K562 (cell line): Measurements from ENCODE around the gene RYR3. TPM values are rescaled to one million over a fixed set of nuclear protein-coding genes. Genes with fewer than 3 reads are reported as not detected.

Experiments used
- ATAC-seq: fragments of 200-7000 bp; cut with Tn5 transposase; 3 replicates; pipeline ENCODE4 v1.9.1; 2020; ENCODE audit warnings: moderate library complexity
- BruUV-seq: library from RNA; stranded (reverse); fragments of 400-500 nt; replicated peaks from 2 replicates; lab custom pipeline; 2021; lab: Mats Ljungman, UMichigan
- CTCF ChIA-PET: fragments of 300-600 bp; formaldehyde crosslinking; extraction: SDS; loops from one replicate; lab custom pipeline; 2021; ENCODE audit warnings: low intra/inter-chr PET ratio; lab: Yijun Ruan, JAX
- POLR2A ChIA-PET: fragments of 300-600, 350-650 bp; sonication (Branson Sonifier 250); formaldehyde crosslinking; extraction: SDS; loops from one replicate; lab custom pipeline; 2021; ENCODE audit warnings: antibody characterized with exemption, inconsistent platforms; lab: Yijun Ruan, JAX
- DNase-seq, 4 experiments: peaks; one replicate each; pipeline versions ENCODE4 v3.0.0 to v3.0.0-alpha.2; 2011 to 2018; ENCODE audit warnings: low spot score in 3 of 4, mixed read lengths in 3 of 4; ENCODE audit errors: extremely low read depth in 1 of 4
- FAIRE-seq: peaks from 2 replicates; lab custom pipeline; 2011; peaks lifted over from hg19 to GRCh38; lab: Jason Lieb, UNC
- H2AFZ ChIP-seq: 2 replicates; pipeline ENCODE4 v1.6.0; 2011; ENCODE audit warnings: low read depth, low read length, control low read depth, inconsistent platforms
- H3K27ac ChIP-seq: fragments of 200-600 bp; 3 replicates; pipeline ENCODE4 v1.8.0; 2011; ENCODE audit warnings: low read depth, mild to moderate bottlenecking, control low read depth, inconsistent platforms, low read length, moderate library complexity, mixed read lengths; ENCODE audit errors: extremely low read depth
- H3K27me3 ChIP-seq, 2 experiments: fragments of 300-600 bp in 1 of 2; 2 replicates in 1 of 2; 3 replicates in 1 of 2; pipeline versions ENCODE4 v1.6.0 to v1.8.0; 2011; ENCODE audit warnings: inconsistent platforms in 2 of 2, low read length in 2 of 2, mild to moderate bottlenecking in 1 of 2, mixed read lengths in 1 of 2, moderate library complexity in 1 of 2; ENCODE audit not compliant: control insufficient read depth in 2 of 2, insufficient read depth in 2 of 2
- H3K36me3 ChIP-seq: fragments of 300-600 bp; 3 replicates; pipeline ENCODE4 v1.8.0; 2011; ENCODE audit warnings: mild to moderate bottlenecking, low read length, inconsistent platforms; ENCODE audit not compliant: control insufficient read depth, insufficient read depth
- H3K4me1 ChIP-seq, 2 experiments: fragments of 200-600 bp in 1 of 2; replicated peaks in 1 of 2; 2 replicates in 1 of 2; 3 replicates in 1 of 2; pipeline versions ENCODE4 v1.5.1 to v1.8.0; 2011; ENCODE audit warnings: inconsistent platforms in 2 of 2, low read length in 2 of 2, mild to moderate bottlenecking in 1 of 2, mixed read lengths in 1 of 2, moderate library complexity in 1 of 2; ENCODE audit not compliant: control insufficient read depth in 2 of 2, insufficient read depth in 2 of 2
- H3K4me2 ChIP-seq: 2 replicates; pipeline ENCODE4 v1.6.1; 2011; ENCODE audit warnings: low read length, control low read depth, inconsistent platforms, mixed read lengths; ENCODE audit not compliant: insufficient read depth
- H3K4me3 ChIP-seq: fragments of 200-600 bp; sonication (generic), shearing (Covaris generic); 2 replicates; pipeline ENCODE4 v1.5.1; 2016; ENCODE audit warnings: control low read depth, inconsistent platforms
- H3K79me2 ChIP-seq: fragments of 200-600 bp; 3 replicates; pipeline ENCODE4 v1.8.0; 2011; ENCODE audit warnings: low read length, inconsistent platforms; ENCODE audit not compliant: control insufficient read depth, insufficient read depth
- H3K9ac ChIP-seq, 2 experiments: 2 replicates each; pipeline versions ENCODE4 v1.6.0 to v1.6.1; 2011; ENCODE audit warnings: low read depth in 2 of 2, low read length in 2 of 2, control low read depth in 1 of 2, inconsistent platforms in 1 of 2, mild to moderate bottlenecking in 1 of 2, mixed read lengths in 1 of 2; ENCODE audit not compliant: insufficient read depth in 1 of 2
- H3K9me1 ChIP-seq: one replicate; pipeline ENCODE4 v1.6.0; 2011; ENCODE audit warnings: inconsistent platforms, mild to moderate bottlenecking, low read length, moderate library complexity; ENCODE audit not compliant: control insufficient read depth, insufficient read depth
- H3K9me3 ChIP-seq: replicated peaks from 2 replicates; pipeline ENCODE4 v1.5.1; 2011; ENCODE audit warnings: low read depth, low read length, inconsistent platforms; ENCODE audit not compliant: control insufficient read depth, insufficient read depth
- H4K20me1 ChIP-seq: replicated peaks from 2 replicates; pipeline ENCODE4 v1.6.1; 2011; ENCODE audit warnings: low read length, inconsistent platforms, mixed read lengths; ENCODE audit not compliant: control insufficient read depth, insufficient read depth
- CREBBP ChIP-seq: IDR thresholded peaks from one replicate; pipeline ENCODE4 v1.6.1; 2012; ENCODE audit warnings: low read depth, mild to moderate bottlenecking, control low read depth, inconsistent platforms, low read length
- HDAC1 ChIP-seq, 2 experiments: fragments of 450-650 bp; IDR thresholded peaks; 2 replicates each; pipeline ENCODE4 v1.6.1; 2016 to 2017; ENCODE audit warnings: inconsistent platforms in 1 of 2, mild to moderate bottlenecking in 1 of 2, moderate library complexity in 1 of 2
- JUNB ChIP-seq: fragments of 450-650 bp; formaldehyde crosslinking; conservative IDR thresholded peaks from 2 replicates; pipeline ENCODE4 v1.4.0; 2020; ENCODE audit warnings: mild to moderate bottlenecking
- PHF20 ChIP-seq: fragments of 450-650 bp; IDR thresholded peaks from 2 replicates; pipeline ENCODE4 v1.6.1; 2018; ENCODE audit not compliant: partially characterized antibody
- TFAM ChIP-seq: fragments of 250-450 bp; sonication (Bioruptor Pico); conservative IDR thresholded peaks from 2 replicates; pipeline ENCODE4 v1.5.0; 2021; ENCODE audit warnings: mild to moderate bottlenecking, moderate library complexity
- ZNF75A ChIP-seq: fragments of 450-650 bp; formaldehyde crosslinking; IDR thresholded peaks from 2 replicates; pipeline ENCODE4 v1.4.0; 2020; ENCODE audit warnings: mild to moderate bottlenecking
- WGBS: fragments of 100-300 bp; shearing (Covaris generic); methylation state at CpG from one replicate; pipeline ENCODE4 v1.1.6; 2016; ENCODE audit warnings: low coverage, mixed read lengths; ENCODE audit not compliant: insufficient coverage; ENCODE audit errors: missing lambda C conversion rate; 5-methylcytosine and 5-hydroxymethylcytosine counted together
- in situ Hi-C: fragments of 300-500 bp; cut with MboI; formaldehyde crosslinking; loops from 4 replicates; pipeline ENCODE4 v1.15.0; 2018; ENCODE audit warnings: inconsistent platforms, mixed read lengths
- intact Hi-C: fragments of 100-400 bp; cut with micrococcal nuclease; formaldehyde crosslinking; loops from 2 replicates; pipeline ENCODE4 v1.14.2; 2022
- polyA plus RNA-seq, 8 experiments: library from polyadenylated mRNA; depleted of rRNA in 4 of 8; stranded (reverse) in 5 of 8; unstranded in 3 of 8; fragments of >200 nt; fragmentation: Nextera tagmentation in 2 of 8; fragmentation: Illumina TruSeq in 1 of 8; extraction: Ambion mirVana in 2 of 8; extraction: Trizol in 1 of 8; gene quantifications; 2 replicates each; pipeline versions ENCODE4 v1.2.1 to v1.2.3, GENCODE V29; 2011 to 2014; ENCODE audit warnings: inconsistent platforms in 1 of 8, missing spikeins in 1 of 8
- total RNA-seq, 7 experiments: library from RNA; depleted of rRNA in 6 of 7; stranded (reverse); fragments of >200 nt in 6 of 7; fragmentation: Illumina TruSeq in 2 of 7; extraction: Trizol in 2 of 7; gene quantifications; 2 replicates each; pipeline versions ENCODE4 v1.2.1 to v1.2.3, GENCODE V29; 2011 to 2021; ENCODE audit warnings: low replicate concordance in 1 of 7
- TF ChIP-seq, protein P1 (sequence below): sonication (generic); formaldehyde crosslinking; IDR thresholded peaks from 2 replicates; pipeline ENCODE4 v1.8.0; 2022; ENCODE audit warnings: missing genetic modification reagents, mild to moderate bottlenecking, borderline replicate concordance
- TF ChIP-seq, protein P2 (sequence below): fragments of 250-450 bp; sonication (Bioruptor Pico); IDR thresholded peaks from 2 replicates; pipeline ENCODE4 v1.4.0; 2020
- TF ChIP-seq, protein P3 (sequence below), 2 experiments: fragments of 450-650 bp; formaldehyde crosslinking in 1 of 2; IDR thresholded peaks; 2 replicates each; pipeline versions ENCODE4 v1.4.0 to v1.6.1; 2014 to 2020; ENCODE audit warnings: mild to moderate bottlenecking in 2 of 2, borderline replicate concordance in 1 of 2, low read depth in 1 of 2

The RYR3 gene
- total and polyA plus RNA-seq, 9 of the 15 experiments (the other 6 are each of a cell fraction or from before 2014, with no cell fraction given), result 0.04 TPM; not detected in 8

DNA sequence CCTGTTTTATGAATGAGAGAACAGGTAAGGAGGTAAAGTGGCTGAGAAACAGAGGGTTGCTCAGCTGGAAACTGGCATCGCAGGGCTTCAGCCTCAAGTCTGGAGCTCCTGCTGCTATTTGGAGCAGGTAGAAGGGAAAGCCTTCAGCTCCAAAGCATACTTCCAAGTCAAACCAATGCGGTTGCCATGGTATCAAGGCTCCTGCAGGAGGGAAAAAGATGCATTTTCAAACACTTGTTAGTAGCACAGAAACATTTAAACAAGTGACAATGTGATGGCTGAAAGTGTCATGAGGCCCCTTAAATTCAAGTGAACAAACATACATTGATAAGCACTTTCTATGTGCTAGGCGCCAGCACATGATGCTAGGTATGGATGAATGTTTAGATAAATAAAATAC lies 60.4 kb downstream of the RYR3 start (continued):
- TF ChIP-seq, protein P1, sequence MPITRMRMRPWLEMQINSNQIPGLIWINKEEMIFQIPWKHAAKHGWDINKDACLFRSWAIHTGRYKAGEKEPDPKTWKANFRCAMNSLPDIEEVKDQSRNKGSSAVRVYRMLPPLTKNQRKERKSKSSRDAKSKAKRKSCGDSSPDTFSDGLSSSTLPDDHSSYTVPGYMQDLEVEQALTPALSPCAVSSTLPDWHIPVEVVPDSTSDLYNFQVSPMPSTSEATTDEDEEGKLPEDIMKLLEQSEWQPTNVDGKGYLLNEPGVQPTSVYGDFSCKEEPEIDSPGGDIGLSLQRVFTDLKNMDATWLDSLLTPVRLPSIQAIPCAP (CRISPR knock-in tag), result no peak
- TF ChIP-seq PHF20, result no peak
- TF ChIP-seq, protein P2, sequence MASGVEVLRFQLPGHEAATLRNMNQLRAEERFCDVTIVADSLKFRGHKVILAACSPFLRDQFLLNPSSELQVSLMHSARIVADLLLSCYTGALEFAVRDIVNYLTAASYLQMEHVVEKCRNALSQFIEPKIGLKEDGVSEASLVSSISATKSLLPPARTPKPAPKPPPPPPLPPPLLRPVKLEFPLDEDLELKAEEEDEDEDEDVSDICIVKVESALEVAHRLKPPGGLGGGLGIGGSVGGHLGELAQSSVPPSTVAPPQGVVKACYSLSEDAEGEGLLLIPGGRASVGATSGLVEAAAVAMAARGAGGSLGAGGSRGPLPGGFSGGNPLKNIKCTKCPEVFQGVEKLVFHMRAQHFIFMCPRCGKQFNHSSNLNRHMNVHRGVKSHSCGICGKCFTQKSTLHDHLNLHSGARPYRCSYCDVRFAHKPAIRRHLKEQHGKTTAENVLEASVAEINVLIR (CRISPR knock-in tag), result no peak

DNA sequence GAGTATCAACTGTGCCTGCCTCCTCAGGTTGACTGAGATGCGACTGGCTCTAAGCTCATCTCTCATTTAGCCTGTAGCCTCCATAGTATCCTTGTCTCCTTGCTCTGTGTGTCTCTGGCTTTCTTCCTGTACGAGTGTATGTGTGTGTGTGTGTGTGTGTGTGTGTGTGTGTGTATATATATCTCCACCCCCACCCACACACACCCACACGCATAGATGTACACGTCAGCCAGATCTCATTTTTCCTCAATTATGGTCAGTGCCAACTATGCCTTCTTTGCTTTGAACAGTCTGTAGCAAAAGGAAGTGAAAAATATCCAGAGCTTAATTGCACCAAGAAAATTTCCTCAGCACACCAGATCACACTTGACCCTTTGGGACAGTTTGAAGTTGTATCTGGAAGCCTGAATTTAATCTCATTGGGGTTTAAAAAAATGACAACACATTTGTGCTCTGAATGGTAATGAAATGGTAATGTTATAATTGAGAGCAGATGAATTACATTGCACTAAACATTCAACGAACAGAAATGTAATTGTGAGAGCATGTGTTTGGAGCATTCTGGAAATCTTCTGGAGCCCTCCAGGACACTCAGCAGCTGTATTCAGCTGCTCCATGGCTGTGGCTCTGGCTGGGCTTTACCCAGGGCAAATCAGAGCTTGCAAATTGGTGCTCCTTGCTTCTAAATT lies 63.6 kb downstream of the RYR3 start:
- Histone ChIP-seq H3K9me3 (no peaks in the 10 kb centered on the region), H3K4me1 (no peaks in the 10 kb centered on the region), H3K79me2 (no peaks in the 10 kb centered on the region), H3K27me3 (peaks cover 0 to 4% of the 10 kb centered on the region in 2 experiments; a peak in 2 of 5 replicates), H3K4me2 (no peak overlapping the region), H3K36me3 (no peaks in the 10 kb centered on the region), H4K20me1 (no peaks in the 10 kb centered on the region), H3K9ac (no peak overlapping the region), H3K27ac (no peak overlapping the region), H3K9me1 (no peaks in the 10 kb centered on the region), H3K4me3 (no peak overlapping the region), H2AFZ (no peak overlapping the region)
- in situ Hi-C loops (no loop called here), intact Hi-C loops (no loop called here)
- ChIA-PET CTCF (no interaction called here), POLR2A (no interaction called here)
- ATAC-seq (no peak), FAIRE-seq (no peak), DNase-seq (no peak)
- BruUV-seq, result no TSS peak
- WGBS, result 0% methylated on average over 5 of the region's 5 CpGs
- TF ChIP-seq ZNF75A (CRISPR knock-in tag), result no peak
- TF ChIP-seq HDAC1 (IDR thresholded peaks at IDR 0.05), result no peak
- TF ChIP-seq CREBBP, result no peak
- TF ChIP-seq, protein P3, sequence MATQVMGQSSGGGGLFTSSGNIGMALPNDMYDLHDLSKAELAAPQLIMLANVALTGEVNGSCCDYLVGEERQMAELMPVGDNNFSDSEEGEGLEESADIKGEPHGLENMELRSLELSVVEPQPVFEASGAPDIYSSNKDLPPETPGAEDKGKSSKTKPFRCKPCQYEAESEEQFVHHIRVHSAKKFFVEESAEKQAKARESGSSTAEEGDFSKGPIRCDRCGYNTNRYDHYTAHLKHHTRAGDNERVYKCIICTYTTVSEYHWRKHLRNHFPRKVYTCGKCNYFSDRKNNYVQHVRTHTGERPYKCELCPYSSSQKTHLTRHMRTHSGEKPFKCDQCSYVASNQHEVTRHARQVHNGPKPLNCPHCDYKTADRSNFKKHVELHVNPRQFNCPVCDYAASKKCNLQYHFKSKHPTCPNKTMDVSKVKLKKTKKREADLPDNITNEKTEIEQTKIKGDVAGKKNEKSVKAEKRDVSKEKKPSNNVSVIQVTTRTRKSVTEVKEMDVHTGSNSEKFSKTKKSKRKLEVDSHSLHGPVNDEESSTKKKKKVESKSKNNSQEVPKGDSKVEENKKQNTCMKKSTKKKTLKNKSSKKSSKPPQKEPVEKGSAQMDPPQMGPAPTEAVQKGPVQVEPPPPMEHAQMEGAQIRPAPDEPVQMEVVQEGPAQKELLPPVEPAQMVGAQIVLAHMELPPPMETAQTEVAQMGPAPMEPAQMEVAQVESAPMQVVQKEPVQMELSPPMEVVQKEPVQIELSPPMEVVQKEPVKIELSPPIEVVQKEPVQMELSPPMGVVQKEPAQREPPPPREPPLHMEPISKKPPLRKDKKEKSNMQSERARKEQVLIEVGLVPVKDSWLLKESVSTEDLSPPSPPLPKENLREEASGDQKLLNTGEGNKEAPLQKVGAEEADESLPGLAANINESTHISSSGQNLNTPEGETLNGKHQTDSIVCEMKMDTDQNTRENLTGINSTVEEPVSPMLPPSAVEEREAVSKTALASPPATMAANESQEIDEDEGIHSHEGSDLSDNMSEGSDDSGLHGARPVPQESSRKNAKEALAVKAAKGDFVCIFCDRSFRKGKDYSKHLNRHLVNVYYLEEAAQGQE (IDR thresholded peaks at IDR 0.05; ENCODE audit: borderline replicate concordance), result no peak
- TF ChIP-seq, protein P3 (CRISPR knock-in tag; IDR thresholded peaks at IDR 0.05; ENCODE audit: low read depth), result no peak
- no peak for TF ChIP-seq JUNB (CRISPR knock-in tag)
- no peak for TF ChIP-seq TFAM (CRISPR knock-in tag)
